NCI-H2029 treated with DMSO at 0.1 percent for 48 hours (cell line): Measurements from ENCODE around the gene NKAIN2.
"Not testable (repeated sequence)": the region's sequence is repeated elsewhere in the genome, so short reads cannot be mapped to it uniquely, and the experiment has no call there.

Experiments
- DNase-seq: peaks from one replicate; lab custom pipeline; 2025; lab: John Stamatoyannopoulos, UW

The NKAIN2 gene

GRCh38 chr6:124334359-124334758, 530.7 kb downstream of the NKAIN2 start:
- DNase-seq: no peak

GRCh38 chr6:124339610-124340334, 536.1 kb downstream of the NKAIN2 start:
- DNase-seq: no peak

- not testable (repeated sequence) for DNase-seq
Observed at GRCh38 chr6:124348339-124348738, 544.7 kb downstream of the NKAIN2 start.

- no peak for DNase-seq
Observed at GRCh38 chr6:124355146-124355545, 551.5 kb downstream of the NKAIN2 start.

- no peak for DNase-seq
Observed at GRCh38 chr6:124356276-124356810, 552.7 kb downstream of the NKAIN2 start.

- no peak for DNase-seq
Observed at GRCh38 chr6:124356811-124357210, 553.1 kb downstream of the NKAIN2 start.

- DNase-seq: no peak
Observed at GRCh38 chr6:124368131-124368530, 564.5 kb downstream of the NKAIN2 start.

GRCh38 chr6:124371974-124372475, 568.4 kb downstream of the NKAIN2 start:
- DNase-seq: no peak

- no peak for DNase-seq
Observed at GRCh38 chr6:124373386-124373785, 569.7 kb downstream of the NKAIN2 start.

- no peak for DNase-seq
Observed at GRCh38 chr6:124389127-124389526, 585.5 kb downstream of the NKAIN2 start.

- no peak for DNase-seq
Observed at GRCh38 chr6:124393536-124393935, 589.9 kb downstream of the NKAIN2 start.

- DNase-seq: no peak
Observed at GRCh38 chr6:124396361-124396760, 592.7 kb downstream of the NKAIN2 start.

- DNase-seq: peak; percentile 71
Observed at GRCh38 chr6:124400261-124400999, 596.8 kb downstream of the NKAIN2 start.

- DNase-seq: not testable (repeated sequence)
Observed at GRCh38 chr6:124410425-124410824, 606.8 kb downstream of the NKAIN2 start.

- DNase-seq: not testable (repeated sequence)
Observed at GRCh38 chr6:124412657-124413056, 609.0 kb downstream of the NKAIN2 start.

GRCh38 chr6:124420116-124420840, 616.6 kb downstream of the NKAIN2 start:
- DNase-seq: peak; percentile 38

GRCh38 chr6:124423621-124424020, 620.0 kb downstream of the NKAIN2 start:
- DNase-seq: no peak

- DNase-seq: no peak
Observed at GRCh38 chr6:124430740-124431318, 627.2 kb downstream of the NKAIN2 start.

GRCh38 chr6:124432620-124433019, 629.0 kb downstream of the NKAIN2 start:
- peak; percentile 51 for DNase-seq

- DNase-seq: peak; percentile 99
Observed at GRCh38 chr6:124433387-124434160, 629.9 kb downstream of the NKAIN2 start.

- DNase-seq: no peak
Observed at GRCh38 chr6:124434421-124434820, 630.8 kb downstream of the NKAIN2 start.
